Sigmoid colon (tissue), 4 donors: ENCODE data around the gene STPG3.

Source experiments
- POLR2AphosphoS5 ChIP-seq, 4 donors: sonication (generic); formaldehyde crosslinking; IDR thresholded peaks; one replicate each; pipeline ENCODE4 v1.6.1; 2017; ENCODE audit warnings: antibody characterized with exemption in 4 of 4
- TF ChIP-seq, protein P1 (sequence below), 4 experiments: fragments of 450-650 bp in 3 of 4; fragments of 200-600 bp in 1 of 4; IDR thresholded peaks; one replicate each; pipeline ENCODE4 v1.5.1; 2016 to 2019; ENCODE audit warnings: antibody characterized with exemption in 4 of 4, mild to moderate bottlenecking in 3 of 4, moderate library complexity in 2 of 4

GRCh38 chr9:137232510-137232909 lies 18.6 kb upstream of the STPG3 start:
- no peak for TF ChIP-seq POLR2AphosphoS5 (IDR thresholded peaks at IDR 0.05)
- TF ChIP-seq, protein P1, sequence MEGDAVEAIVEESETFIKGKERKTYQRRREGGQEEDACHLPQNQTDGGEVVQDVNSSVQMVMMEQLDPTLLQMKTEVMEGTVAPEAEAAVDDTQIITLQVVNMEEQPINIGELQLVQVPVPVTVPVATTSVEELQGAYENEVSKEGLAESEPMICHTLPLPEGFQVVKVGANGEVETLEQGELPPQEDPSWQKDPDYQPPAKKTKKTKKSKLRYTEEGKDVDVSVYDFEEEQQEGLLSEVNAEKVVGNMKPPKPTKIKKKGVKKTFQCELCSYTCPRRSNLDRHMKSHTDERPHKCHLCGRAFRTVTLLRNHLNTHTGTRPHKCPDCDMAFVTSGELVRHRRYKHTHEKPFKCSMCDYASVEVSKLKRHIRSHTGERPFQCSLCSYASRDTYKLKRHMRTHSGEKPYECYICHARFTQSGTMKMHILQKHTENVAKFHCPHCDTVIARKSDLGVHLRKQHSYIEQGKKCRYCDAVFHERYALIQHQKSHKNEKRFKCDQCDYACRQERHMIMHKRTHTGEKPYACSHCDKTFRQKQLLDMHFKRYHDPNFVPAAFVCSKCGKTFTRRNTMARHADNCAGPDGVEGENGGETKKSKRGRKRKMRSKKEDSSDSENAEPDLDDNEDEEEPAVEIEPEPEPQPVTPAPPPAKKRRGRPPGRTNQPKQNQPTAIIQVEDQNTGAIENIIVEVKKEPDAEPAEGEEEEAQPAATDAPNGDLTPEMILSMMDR (IDR thresholded peaks at IDR 0.05): no peak
